Tibial artery (tissue), 4 donors: ENCODE measurements around the gene GBA3.

ENCODE experiments used
- DNase-seq, 2 donors: peaks; one replicate each; pipeline ENCODE4 v3.0.0-alpha.2; 2019
- H3K27ac ChIP-seq, 2 donors: fragments of 200-600 bp; sonication (generic) in 1 of 2; 1 replicate in 1 of 2; 2 replicates in 1 of 2; pipeline ENCODE4 v1.5.1; 2018 to 2019; ENCODE audit warnings: mild to moderate bottlenecking in 1 of 2
- H3K27me3 ChIP-seq, 2 donors: fragments of 200-600 bp; sonication (generic) in 1 of 2; one replicate each; pipeline versions ENCODE4 v1.5.1 to v1.6.0; 2016 to 2019
- H3K36me3 ChIP-seq, 3 donors: fragments of 200-600 bp; sonication (generic) in 2 of 3; one replicate each; pipeline ENCODE4 v1.5.1; 2016 to 2019; ENCODE audit warnings: mild to moderate bottlenecking in 2 of 3
- H3K4me1 ChIP-seq, 4 donors: fragments of 200-600 bp; sonication (generic) in 2 of 4; 1 replicate in 3 of 4; 2 replicates in 1 of 4; pipeline ENCODE4 v1.5.1; 2016 to 2019
- H3K4me3 ChIP-seq, 2 donors: fragments of 200-600 bp; sonication (generic) in 1 of 2; 1 replicate in 1 of 2; 2 replicates in 1 of 2; pipeline ENCODE4 v1.5.1; 2018 to 2019; ENCODE audit warnings: mild to moderate bottlenecking in 2 of 2
- H3K9me3 ChIP-seq, 3 donors: fragments of 200-600 bp; sonication (generic) in 1 of 3; one replicate each; pipeline ENCODE4 v1.5.1; 2016 to 2019
- intact Hi-C: fragments of 100-400 bp; cut with DNase I; formaldehyde crosslinking; loops from one replicate; pipeline ENCODE4 v1.15.0; 2023; ENCODE audit warnings: low total_unique reads
- TF ChIP-seq, protein P1 (sequence below), 2 experiments: fragments of 200-600 bp in 1 of 2; fragments of 450-650 bp in 1 of 2; IDR thresholded peaks; one replicate each; pipeline ENCODE4 v1.5.1; 2017 to 2019; ENCODE audit warnings: antibody characterized with exemption in 2 of 2, mild to moderate bottlenecking in 1 of 2, moderate library complexity in 1 of 2

The GBA3 gene

DNA sequence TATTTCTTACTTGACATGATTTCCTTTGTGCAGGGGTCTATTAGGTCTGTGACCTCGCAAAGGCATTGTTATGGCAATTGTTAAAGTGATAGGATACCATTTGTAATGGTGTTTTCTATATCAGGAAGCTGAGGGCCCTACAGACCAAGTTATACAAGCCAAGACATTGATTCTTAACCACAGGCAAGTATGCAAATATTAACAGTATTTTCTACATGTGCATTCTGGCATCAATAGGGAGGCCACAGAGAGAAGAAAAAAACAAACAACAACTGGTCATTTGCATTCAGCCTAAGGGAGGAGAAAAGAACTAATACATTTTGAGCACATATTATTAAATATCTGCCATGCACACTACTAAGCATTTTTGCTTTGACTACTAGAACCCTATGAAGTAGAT, 28.5 kb downstream of the GBA3 start:
- no peaks in the 10 kb centered on the region for H3K4me1 ChIP-seq
- H3K9me3 ChIP-seq, result no peaks in the 10 kb centered on the region
- no peak overlapping the region for H3K27ac ChIP-seq
- intact Hi-C loops, result no loop called here
- no peak for DNase-seq
- H3K36me3 ChIP-seq, result no peaks in the 10 kb centered on the region
- TF ChIP-seq, protein P1, sequence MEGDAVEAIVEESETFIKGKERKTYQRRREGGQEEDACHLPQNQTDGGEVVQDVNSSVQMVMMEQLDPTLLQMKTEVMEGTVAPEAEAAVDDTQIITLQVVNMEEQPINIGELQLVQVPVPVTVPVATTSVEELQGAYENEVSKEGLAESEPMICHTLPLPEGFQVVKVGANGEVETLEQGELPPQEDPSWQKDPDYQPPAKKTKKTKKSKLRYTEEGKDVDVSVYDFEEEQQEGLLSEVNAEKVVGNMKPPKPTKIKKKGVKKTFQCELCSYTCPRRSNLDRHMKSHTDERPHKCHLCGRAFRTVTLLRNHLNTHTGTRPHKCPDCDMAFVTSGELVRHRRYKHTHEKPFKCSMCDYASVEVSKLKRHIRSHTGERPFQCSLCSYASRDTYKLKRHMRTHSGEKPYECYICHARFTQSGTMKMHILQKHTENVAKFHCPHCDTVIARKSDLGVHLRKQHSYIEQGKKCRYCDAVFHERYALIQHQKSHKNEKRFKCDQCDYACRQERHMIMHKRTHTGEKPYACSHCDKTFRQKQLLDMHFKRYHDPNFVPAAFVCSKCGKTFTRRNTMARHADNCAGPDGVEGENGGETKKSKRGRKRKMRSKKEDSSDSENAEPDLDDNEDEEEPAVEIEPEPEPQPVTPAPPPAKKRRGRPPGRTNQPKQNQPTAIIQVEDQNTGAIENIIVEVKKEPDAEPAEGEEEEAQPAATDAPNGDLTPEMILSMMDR (IDR thresholded peaks at IDR 0.05), result no peak
- H3K27me3 ChIP-seq, result no peaks in the 10 kb centered on the region
- no peak overlapping the region for H3K4me3 ChIP-seq

DNA sequence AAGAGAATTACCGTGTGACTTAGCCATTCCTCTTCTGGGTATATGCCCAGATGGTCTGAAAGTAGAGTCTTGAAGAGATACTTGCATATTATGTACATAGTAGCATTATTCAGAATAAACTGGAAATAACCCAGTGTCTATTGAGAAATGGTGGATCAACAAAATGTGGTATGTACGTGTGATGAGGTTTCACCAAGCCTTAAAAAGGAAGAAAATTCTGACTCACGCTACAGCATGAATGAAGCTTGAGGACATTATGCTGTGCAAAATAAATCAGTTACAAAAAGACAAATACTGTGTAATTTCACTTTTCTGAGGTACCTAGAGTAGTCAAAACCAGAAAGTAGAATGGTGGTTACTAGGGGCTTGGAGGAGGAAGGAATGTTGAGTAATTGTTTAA, 37.3 kb downstream of the GBA3 start:
- no peaks in the 10 kb centered on the region for H3K9me3 ChIP-seq
- H3K4me3 ChIP-seq, result no peak overlapping the region
- no peak for DNase-seq
- no peaks in the 10 kb centered on the region for H3K4me1 ChIP-seq
- intact Hi-C loops, result no loop called here
- no peak overlapping the region for H3K27ac ChIP-seq
- no peaks in the 10 kb centered on the region for H3K36me3 ChIP-seq
- H3K27me3 ChIP-seq, result no peaks in the 10 kb centered on the region
- TF ChIP-seq, protein P1 (IDR thresholded peaks at IDR 0.05), result no peak

DNA sequence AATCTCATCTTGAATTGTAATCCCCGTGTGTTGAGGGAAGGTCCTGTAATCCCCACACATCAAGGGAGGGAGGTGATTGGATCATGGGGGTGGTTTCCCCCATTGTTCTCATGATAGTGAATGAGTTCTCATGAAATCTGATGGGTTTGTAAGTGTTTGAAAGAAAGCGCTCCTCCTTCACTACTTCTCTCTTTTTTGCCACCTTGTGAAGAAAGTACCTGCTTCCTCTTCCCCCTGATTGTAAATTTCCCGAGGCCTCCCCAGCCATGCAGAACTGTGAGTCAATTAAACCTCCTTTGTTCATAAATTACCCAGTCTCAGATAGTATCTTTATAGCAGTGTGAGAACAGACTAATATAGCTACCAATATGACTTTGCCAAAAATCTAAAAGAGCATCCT, 41.1 kb downstream of the GBA3 start:
- H3K4me1 ChIP-seq, result no peaks in the 10 kb centered on the region
- H3K36me3 ChIP-seq, result no peaks in the 10 kb centered on the region
- no peak for DNase-seq
- no peaks in the 10 kb centered on the region for H3K27me3 ChIP-seq
- H3K27ac ChIP-seq, result no peak overlapping the region
- TF ChIP-seq, protein P1 (IDR thresholded peaks at IDR 0.05), result no peak
- no peaks in the 10 kb centered on the region for H3K9me3 ChIP-seq
- H3K4me3 ChIP-seq, result no peak overlapping the region
- intact Hi-C loops, result no loop called here

DNA sequence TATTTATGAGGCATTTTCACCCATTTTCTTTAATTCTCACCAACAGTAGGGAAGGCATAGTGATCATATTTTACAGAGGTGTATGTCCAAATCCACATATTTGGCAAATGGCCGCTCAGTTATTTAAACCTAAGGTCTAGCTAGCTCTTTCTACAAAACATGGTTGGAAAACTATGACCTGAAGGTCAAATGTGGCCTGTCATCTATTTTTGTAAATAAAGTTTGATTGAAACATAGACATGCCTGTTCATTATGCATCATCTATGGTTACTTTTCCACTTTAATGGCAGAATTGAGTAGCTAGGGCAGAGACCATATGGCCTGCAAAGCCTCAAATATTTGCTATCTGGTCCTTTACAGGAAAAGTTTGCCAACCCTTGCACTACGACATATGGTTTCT, 44.2 kb downstream of the GBA3 start:
- intact Hi-C loops, result no loop called here
- no peak overlapping the region for H3K4me3 ChIP-seq
- H3K4me1 ChIP-seq, result no peaks in the 10 kb centered on the region
- no peak for DNase-seq
- H3K27ac ChIP-seq, result no peak overlapping the region
- no peaks in the 10 kb centered on the region for H3K36me3 ChIP-seq
- H3K27me3 ChIP-seq, result no peaks in the 10 kb centered on the region
- no peaks in the 10 kb centered on the region for H3K9me3 ChIP-seq
- TF ChIP-seq, protein P1 (IDR thresholded peaks at IDR 0.05), result no peak

DNA sequence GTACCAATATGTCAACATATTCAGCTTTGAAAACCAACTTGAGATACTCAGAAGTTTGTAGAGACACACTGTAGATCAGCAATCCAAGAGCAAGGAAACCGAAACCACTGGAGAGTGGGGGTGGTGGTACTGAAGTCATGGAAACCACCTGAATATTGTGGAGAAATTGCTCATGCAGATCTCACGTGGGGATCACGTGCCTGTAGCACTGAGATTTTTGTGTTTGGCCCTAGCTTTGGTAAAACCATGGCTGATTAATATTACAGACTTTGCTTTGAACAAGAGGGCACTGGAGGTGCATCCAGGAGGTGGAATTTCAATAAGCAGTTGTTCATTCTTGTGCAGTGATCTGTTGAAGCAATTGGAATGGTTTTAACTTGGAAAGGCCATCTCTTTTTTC, 47.2 kb downstream of the GBA3 start:
- Histone ChIP-seq H3K27me3 (no peaks in the 10 kb centered on the region), H3K36me3 (no peaks in the 10 kb centered on the region), H3K27ac (no peak overlapping the region), H3K4me3 (no peak overlapping the region), H3K9me3 (no peaks in the 10 kb centered on the region), H3K4me1 (no peaks in the 10 kb centered on the region)
- no peak for DNase-seq
- intact Hi-C loops, result no loop called here
- TF ChIP-seq, protein P1 (IDR thresholded peaks at IDR 0.05), result no peak

DNA sequence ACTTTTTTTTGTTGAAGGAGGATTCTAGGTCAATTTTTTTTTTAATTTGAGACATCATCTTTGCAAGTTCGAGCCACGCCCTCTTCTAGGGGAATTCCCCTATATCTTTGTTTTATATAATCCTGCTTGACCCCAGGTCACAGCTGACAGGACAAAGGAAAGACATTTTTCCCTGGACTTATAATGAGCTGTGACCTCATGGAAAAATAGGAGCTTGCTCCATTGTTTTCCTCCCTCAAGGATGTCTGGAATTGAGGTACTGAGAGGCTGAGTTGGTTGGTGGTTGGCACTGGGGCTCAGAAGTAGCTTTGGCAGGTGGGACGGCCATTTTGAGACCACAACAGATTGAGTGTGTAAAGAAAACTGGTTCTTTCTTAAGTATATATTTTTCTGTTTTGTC, 49.0 kb downstream of the GBA3 start:
- intact Hi-C loops, result no loop called here
- TF ChIP-seq, protein P1 (IDR thresholded peaks at IDR 0.05), result no peak
- Histone ChIP-seq H3K27me3 (no peaks in the 10 kb centered on the region), H3K4me3 (no peak overlapping the region), H3K9me3 (no peaks in the 10 kb centered on the region), H3K4me1 (no peaks in the 10 kb centered on the region), H3K27ac (no peak overlapping the region), H3K36me3 (no peaks in the 10 kb centered on the region)
- DNase-seq, result no peak
